ENCODE data around the gene CCDC127.

DNA sequence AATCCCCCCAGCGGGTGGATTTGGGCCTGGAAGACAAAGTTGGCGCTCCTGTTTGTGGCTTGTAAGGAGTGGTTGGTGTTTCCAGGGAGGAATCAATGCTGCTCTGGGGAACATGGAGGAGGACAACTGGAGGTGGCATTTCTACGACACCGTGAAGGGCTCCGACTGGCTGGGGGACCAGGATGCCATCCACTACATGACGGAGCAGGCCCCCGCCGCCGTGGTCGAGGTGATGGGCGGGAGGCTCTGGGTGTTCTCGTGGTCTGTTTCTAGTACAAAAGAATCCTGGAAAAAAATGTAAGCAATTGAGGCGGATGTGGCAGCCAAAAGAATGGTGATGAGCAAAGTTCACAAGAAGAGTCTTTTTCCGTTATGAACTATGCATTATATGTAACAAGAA is 7.4 kb upstream of the CCDC127 start:
- no peak for TF ChIP-seq YY1 (IDR thresholded peaks at IDR 0.05; ENCODE audit: low read depth)
- TF ChIP-seq FOXM1 (IDR thresholded peaks at IDR 0.05; ENCODE audit: borderline replicate concordance, low read depth) = no peak
- no peak for TF ChIP-seq TAF1 (IDR thresholded peaks at IDR 0.05; ENCODE audit: low read depth)
- no peak for TF ChIP-seq EP300 (IDR thresholded peaks at IDR 0.05; ENCODE audit: borderline replicate concordance)
- TF ChIP-seq REST (IDR thresholded peaks at IDR 0.05; ENCODE audit: low read depth) = no peak
- no peak for TF ChIP-seq CEBPB (IDR thresholded peaks at IDR 0.05)
- no peak for TF ChIP-seq ZBTB7A (IDR thresholded peaks at IDR 0.05; ENCODE audit: low read depth)
- TF ChIP-seq CREB1 (IDR thresholded peaks at IDR 0.05; ENCODE audit: low read depth) = no peak
- TF ChIP-seq MAX (IDR thresholded peaks at IDR 0.05) = no peak
- no peak for TF ChIP-seq RAD21 (IDR thresholded peaks at IDR 0.05; ENCODE audit: low read depth)
- no peak for TF ChIP-seq NFIC (IDR thresholded peaks at IDR 0.05)
- TF ChIP-seq TEAD4 (IDR thresholded peaks at IDR 0.05) = no peak
- no peak for TF ChIP-seq USF1 (IDR thresholded peaks at IDR 0.05)
